ENCODE results near the gene CALML5.

Gene CALML5

DNA sequence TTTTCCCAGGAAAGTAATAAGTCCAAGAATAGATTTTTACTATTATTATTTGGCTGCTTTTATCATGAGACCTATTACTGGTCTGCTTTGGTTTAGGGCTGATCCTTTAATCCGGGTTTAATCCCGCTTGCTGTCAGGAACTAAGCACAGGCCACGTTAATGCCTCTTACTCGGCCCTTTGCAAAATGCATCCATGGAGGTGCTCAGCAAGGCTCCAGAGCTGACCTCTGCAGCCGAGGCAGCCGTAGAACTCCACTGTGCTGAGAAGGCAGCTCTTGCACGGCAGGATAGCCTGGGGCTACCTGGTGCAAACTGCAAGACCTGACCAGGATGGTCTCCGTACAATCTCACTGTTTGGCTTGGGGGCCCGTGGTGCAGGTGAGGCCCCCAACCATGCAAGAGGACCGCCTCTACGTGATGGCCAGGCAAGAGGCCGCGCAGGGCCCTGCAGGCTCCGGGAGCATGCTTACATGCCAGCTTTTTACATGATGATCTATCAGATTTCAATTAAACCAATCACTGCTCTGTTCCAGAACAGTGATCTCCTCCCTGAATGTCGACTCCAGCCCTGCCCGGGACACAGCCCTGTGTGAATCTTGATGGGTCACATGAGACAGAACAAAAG is 15.0 kb upstream of the CALML5 start:
- no peak for DNase-seq

DNA sequence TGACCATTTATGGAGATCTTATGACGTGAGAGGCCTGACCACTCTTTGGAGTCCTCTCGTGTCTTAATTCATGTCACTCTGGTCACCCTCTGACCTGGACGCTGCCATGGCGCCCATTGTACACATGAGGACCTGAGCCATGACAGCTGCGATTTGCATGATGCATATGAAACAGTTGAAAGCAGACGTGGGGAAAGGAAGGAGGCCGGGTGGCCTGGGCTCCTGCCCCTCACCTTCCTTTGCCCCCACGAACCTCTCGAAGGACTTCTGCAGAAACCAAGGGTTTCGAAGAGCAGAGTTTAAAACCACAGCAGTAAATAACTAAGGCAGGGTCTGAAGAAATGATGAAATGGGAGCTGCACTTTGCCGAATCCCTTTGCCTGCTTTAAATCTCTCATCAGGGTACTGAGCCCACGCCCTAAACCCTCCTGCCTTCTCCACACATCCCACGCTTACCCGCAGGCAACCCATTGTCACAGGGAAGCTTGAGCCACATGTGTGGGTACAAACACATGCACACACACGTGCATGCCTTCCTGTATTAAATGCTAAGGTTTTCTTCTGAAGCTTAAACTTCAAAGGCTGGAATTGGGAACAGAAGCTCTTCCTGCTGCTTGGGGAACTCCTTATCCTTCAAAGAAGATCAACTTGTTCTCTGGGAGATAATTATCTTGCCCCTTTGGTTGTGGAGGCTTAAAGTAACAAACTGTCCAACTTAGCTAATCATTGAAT is 13.7 kb upstream of the CALML5 start:
- no peak for DNase-seq

DNA sequence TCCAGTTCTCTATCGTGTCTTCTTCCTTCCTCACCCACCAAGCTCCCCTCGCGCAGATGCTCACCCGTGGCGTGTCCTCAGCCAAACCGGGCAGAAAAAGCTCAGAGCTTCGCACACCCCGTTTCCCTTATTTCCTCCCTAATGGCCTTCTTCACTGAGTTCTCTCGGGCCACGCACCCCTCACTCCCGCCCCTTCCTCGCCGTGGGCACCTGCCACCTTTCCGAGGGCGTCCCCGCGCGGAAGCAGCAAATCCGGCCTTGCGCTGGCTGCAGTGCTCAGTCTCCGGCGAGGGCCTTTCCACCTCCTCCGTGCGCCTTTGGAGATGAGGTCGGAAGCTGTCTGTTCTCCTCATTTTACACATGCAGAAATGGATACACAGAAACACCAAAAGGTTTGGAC is 13.0 kb upstream of the CALML5 start:
- DNase-seq, result no peak

DNA sequence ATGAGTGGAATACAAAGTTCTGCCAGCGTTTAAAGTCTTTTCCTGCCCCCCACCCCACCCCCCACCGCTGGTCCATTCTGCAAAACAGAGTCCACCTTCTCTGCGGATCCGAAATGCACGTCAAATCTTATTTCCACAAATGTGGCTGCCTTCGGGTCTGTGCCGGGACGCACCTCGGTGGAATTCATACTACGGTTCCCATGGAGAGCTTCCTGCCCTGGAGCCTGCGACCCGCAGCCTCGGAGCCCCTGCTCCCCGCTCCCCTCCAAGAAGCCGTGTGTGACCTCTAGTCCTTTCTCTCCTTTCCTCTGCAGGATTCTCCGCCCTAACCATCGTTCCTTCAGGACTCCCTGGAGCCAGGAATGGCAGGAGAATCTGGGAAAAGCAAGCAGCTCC is 12.5 kb upstream of the CALML5 start:
- no peak for DNase-seq

DNA sequence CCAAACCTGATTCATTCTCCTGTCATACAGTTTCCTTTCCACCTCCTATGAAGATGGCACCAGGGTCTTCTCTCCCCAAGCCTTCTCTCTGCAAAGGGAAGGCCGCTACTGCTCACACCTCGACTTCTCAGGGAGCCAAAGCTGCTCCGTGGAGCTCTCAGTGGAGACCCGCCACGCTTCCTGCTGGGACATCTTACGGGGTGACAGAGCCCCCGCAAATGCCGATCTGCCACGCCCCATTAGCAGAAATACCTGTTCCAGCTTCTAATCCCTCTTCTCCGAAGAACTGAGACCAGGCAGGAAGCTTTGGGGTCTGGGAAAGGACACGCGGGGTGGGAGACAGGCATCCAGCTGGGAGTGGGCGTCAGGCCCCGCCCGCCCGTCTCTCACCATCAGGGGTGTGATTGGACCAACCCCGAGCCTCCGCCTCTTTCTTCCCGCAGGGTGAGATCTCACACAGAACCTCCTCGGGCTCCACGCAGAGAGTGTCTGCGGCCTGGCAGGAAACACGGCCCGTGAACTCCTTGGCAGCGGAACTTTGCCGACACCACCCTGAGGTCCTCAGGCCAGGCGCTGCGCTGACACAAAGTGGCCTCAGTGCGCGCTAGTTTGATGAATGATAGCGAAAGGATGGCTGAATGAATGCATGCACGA is 12.0 kb upstream of the CALML5 start:
- no peak for DNase-seq

DNA sequence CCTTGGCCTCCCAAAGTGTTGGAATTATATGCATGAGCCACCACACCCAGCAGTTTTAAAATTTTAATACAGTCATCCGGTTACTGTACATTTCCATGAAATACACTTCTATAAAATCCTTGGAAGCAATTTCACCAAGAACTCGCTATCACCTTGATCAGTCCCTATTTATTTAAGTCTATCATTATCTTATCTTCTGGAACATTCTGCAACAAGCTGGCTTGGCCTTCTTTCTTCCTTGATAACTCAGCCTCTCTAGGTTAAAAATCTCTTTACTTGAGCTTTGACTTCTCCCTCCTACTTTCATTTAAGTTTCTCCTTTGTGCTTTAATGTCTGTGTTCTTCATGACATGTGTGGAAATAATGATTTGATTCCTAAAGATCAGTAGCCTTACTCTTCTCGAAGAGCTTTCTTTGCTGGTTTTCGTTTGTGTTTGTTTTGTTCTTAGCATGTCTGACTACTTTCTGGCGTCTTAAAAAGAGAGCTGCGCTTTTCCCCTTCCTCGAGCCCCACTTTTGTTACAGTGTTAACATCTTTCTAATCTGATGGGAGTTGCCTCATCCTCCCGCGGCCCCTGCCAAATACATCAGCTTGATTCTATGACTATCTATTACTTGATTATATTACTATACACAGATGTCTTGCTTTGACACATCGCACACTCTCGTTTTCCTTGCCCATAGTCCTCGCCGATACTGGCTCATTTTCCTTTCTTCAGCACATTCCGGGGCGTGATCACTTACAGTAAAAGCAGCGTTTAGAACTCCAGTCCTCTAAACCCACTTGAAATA is 11.1 kb upstream of the CALML5 start:
- no peak for DNase-seq

DNA sequence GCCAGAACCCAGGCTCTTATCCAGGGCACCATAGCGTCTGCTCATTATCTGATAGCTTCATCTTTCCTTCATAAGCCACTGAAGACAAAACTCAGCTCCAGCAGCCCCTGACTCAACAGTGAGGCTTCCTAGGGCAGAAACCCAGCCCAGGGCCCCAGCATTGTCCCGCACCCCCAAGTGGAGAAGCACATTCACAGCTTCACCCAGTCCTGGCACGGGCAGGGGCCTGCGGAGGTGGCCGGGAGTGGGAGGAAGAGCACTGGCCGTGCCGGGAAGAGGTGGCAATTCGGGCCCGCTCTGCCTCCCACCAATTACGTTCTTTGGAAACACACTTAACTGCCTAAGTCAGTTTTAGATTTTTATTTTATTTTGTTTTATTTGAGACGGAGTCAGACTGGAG is 10.3 kb upstream of the CALML5 start:
- DNase-seq, result no peak

DNA sequence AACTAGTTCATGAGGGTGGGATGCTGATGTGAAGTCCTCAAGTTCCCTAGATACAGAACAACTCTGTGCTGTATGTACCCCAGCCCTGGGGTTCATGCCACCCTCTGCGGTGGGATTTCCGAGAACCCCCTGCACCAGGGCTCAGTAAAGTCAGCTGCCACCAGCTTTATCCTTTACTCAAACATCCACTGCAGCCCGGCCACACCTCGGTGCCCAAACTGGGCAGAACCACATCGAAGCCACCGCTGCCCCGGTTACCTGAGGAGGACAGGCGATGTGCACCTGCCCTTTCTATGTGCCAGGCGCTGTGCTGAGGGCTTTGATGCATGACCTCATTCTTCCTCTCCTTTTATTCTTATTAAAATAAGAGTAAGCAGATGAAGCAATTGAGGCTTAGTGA is 9.9 kb upstream of the CALML5 start:
- DNase-seq, result no peak

DNA sequence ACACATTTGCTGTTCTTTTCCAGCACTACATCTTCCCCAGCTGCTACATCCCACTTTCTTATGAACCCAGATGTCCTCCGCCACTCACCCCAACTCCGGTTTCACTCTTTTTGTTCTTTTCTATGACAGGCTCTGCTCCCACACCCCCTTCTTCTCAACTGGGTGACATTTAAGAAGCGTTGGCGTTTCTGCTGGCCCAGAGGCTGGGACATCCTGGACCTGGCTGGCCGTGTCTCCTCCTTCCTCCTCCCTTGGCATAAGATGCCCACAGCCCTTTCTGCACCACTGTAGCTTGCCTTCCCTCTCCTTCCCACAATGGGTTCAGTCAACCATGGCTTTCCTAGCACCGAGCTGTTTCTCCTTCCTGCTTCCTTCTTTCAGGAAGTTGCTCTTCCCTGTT is 9.4 kb upstream of the CALML5 start:
- no peak for DNase-seq

DNA sequence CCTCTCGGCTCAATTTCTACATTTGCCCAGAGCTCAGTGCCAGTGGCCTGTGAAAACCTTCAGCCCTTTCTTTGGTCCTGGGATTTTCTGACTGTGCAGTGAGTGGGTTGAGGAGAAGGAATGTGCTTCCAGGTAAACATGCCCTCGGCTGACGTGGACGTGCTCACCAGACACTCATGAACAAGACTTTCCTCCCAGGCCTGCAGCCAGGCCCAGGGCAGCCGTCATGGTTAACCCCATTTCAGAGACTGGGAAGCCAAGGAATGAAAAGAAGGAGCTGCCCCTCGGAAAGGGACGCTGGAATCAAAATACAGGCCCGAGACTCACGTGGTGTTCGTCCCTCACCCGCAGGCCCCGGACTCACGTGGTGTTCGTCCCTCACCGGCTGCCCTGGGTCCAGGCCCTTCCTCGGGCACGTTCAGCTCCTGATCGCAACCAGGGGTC is 8.8 kb upstream of the CALML5 start:
- DNase-seq, result no peak

DNA sequence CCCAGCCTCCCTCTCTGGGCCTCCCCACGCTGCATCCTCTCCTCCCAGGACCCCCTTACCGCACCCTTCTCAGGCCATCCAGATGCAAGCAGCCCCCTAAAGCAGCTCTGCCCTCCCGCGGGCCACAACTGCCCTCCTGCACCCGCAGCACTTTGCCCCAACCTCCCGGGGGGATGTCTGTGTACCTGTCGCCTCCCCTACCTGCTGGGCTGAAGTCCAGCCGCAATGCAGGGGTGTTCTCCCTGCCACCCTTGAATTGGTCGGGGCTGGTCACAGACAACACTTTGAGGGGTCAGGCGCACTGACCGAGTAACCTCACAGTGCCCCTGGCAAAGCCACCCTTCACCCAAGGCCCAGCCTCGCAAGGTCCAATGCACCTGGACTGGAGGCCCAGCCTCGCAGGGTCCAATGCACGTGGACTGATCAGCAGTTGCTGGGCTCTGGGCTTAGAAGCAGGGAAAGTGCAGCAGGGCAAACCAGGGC is 8.3 kb upstream of the CALML5 start:
- DNase-seq, result no peak

DNA sequence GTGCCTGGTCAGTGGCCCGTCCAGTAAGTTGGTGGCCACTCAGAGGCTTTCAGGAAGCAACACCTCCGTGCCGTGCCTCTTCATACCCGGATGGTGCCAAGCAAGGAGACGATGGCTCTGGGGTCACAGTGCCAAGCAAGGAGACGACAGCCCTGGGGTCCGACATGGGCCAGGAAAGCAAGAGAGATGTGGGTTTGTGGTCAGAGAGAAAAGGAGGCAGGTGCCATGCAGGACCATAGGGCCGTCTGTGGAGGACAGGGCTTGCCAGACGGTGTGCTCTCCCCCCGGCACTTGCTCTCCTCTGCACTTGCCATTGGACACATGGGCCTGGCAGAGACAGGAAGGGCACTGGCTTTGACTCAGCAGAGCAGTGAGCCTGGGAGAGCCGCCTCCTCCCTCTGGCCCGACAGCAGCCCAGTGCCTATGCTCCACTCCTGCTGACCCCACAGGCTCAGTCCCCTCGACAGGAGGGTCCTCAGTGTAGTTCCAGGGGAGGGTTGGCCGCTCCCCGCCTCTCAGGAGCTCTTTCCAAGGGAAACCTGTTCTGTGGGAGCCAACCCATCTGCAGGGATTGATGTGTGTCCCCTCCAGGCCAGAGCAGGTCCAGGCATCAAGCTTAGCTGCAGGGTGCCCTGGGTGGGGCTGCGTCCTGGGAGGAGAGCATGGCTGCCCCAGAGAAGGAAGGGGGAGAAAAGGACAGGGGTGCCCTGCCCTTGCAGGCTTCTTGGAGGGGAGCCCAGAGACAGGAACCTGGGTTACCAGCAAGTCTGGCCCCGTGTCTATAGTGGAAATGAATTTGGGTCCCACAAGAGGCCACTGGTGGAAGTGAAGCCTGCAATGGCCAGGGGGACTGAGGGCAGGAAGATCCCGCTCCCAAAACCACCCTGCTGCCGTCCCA is 7.6 kb upstream of the CALML5 start:
- DNase-seq, result no peak

DNA sequence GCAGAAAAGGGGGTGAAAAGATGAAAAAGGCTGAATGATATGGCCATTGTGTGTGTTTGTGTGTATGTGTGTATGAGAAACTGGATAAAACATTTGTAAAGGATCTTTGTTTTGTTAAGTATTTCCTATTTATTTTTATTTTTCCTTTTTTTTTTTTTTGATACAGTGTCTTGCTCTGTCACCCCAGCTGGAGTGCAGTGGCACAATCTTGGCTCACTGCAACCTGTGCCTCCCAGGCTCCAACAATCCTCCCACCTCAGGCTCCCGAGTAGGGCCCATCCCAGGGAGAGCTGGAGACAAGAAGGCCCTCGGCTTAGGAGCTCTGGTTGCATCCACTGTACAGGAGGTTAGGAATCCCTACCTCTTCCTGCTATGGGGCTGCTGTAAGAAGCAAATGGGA is 6.9 kb upstream of the CALML5 start:
- DNase-seq, result no peak

DNA sequence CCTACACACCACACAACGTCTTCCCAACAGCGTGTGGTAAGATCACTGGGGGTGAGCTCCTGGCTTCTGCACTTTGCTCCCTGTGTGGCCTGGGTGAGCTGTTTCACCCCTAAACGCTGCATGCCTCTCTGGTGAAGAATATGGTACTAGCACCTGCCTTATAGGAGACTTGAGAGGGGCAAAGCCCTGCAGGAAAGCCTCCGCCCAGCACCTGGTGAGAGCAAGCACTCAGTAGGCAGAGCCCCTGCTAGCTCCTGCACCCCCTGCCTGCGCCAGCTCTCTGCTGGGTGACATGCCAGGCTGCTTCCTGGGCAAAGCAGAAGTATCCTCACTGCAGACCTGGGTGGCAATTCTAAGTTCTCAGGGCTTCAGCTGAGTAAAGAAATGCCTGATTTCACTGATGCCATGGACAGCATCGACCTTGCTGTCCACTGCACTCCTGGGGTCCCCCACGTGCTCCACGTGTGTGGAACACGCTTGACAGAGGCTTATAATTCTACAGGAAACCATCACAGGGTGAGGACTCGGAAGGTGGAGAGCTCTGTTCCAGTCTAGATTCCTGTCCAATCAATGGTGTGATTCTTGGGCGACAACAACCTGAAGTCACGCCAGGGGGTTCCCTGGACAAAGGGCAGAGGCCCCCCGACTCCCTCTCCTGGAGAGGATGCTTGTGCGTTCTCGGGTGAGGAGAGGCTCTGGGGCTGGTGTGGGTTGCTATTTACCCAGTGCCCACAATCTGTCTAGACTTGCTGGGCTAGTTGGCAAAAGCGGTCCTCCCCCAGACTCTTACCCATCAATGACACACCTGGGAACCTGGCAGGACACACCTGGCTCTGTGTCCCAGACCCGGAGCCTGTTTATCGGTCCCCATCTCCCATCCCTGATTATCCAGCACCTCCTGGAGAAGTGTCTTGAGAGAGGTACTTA is 5.0 kb upstream of the CALML5 start:
- DNase-seq, result no peak

DNA sequence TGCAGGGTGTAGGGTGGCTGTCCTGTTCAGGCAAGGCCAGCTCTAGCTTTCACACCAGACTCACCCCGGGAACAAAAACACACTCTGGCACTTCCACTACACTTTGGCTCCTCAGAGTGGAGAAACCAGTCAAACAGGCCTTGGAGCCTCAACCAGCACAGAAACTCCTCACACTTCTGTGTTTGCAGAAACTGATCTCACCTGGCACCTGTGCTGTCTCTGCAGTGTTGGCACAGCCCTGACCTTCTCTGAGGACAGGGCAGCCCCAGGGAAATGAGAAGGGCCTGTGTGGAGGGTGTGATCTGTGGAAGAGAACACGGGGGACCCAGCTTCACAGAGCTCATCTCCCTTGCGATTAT is 4.1 kb upstream of the CALML5 start:
- no peak for DNase-seq

DNA sequence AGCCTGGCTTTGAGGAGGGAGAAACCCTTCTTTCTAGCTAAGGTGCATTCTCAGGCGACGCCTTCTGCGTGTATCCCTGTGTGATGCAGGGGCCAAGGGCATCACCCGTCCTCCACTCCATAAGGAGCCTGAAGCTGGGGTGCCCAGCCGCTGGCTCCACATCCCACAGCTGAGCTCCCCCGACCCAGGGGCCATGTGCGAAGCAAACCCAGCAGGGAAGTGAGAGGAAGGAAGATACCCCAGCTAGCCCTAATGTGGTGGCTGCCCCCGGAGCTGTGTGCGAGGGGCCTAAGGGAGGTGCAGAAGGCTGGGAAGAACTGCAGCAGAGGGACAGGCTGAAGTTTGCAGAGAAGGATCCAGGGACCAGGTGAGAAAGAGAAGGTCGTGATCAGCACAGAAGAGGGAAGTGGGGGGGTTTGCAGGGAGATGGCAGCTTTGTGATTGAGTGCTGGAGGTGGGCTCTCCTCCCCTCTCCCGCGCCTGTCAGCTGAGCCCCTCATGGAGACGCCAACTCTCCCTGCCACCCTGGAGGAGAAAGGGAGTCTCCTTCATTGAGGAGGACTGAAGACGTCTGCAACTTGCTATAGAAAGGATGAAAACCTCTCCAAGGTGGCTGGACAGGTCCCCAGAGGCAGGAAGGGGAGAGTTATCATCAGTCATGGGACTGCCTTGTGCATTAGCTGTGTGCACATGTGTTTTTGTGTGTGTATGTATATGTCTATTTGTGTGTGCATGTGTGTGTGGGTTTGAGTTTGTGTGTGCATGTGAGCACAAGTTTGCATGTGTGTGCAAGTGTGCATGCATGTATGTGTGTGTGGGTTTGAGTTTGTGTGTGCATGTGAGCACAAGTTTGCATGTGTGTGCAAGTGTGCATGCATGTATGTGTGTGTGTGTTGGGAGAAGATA is 3.5 kb upstream of the CALML5 start:
- no peak for DNase-seq

DNA sequence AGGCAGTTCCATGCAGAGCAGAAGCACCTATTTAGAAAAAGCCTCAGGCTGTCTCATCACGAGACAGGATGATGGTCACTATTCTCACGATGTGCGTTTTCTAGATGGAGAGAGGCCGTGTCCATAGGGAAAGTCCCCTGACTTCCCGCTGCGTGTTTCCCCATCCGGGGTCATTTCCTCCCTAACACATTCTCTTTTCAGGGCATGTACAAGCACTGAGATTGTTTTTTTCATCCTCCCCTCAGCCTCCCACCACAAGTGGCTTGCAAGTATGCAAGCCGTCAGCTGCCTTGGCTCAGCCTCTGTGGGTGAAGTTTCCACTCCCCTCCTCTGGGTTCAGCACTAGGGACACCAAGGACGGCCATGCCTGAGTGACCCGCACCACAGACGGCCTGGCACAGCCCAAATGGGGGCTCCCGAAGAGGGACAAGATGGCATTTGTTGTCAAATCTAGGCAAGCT is 2.7 kb upstream of the CALML5 start:
- no peak for DNase-seq

DNA sequence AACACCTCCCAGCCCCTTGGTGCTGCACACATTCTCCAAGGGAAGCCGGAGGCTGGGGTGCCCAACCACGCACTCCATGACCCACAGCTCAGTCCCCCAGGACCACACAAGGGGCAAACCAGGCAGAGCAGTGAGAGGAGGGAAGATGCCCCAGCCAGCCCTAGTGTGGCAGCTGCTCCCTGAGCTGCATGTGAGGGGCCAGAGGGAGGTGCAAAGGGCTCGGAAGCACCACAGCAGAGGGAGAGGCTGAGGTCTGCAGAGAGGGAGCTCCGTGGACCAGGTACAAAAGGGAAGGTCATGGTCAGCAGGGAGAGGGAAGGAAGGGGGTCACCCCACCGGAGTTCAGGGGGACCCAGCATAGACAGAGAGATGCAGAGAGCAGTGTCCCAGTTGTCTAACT is 1.5 kb upstream of the CALML5 start:
- DNase-seq, result no peak

DNA sequence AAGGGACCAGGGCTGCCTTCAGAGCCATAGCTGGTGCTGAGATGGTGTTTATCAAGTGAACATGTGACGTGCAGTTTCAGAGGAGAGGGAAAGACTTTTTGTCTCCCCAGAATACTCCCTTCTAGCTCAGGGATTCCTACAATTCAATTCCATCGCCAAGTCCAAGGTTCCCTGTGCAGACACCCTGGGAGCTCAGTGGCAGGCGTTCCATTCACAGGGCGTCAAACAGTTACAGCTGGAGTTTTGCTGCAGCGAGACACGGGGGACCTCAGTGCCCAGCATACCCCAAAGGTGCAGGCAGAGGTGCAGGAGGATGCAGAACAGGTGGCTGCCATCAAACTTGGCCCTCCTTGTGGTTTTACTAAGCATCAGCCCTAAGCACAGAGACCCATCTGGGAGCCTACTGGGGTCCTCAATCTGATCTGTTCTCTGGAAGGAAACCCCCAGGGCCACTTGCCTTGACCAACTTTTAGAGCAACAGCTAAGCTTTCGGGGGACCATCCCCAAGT is 846 bp upstream of the CALML5 start:
- no peak for DNase-seq
